Endothelial cell of umbilical vein (primary cell): Measurements from ENCODE around the gene SLC51B. TPM values are rescaled to one million over a fixed set of nuclear protein-coding genes. Genes with fewer than 3 reads are reported as not detected.
"Not testable (repeated sequence)": the region's sequence is repeated elsewhere in the genome, so short reads cannot be mapped to it uniquely, and the experiment has no call there.

Source experiments
- BruUV-seq: library from RNA; stranded (reverse); fragments of 400-500 nt; replicated peaks from 2 replicates; lab custom pipeline; 2021; lab: Mats Ljungman, UMichigan
- CTCF ChIA-PET: fragments of 300-600, 350-600 bp; sonication (Branson Sonifier 250); formaldehyde crosslinking; loops from one replicate; lab custom pipeline; 2021; ENCODE audit warnings: antibody characterized with exemption, inconsistent platforms; lab: Charles Lee
- POLR2A ChIA-PET: fragments of 300-600, 350-600 bp; sonication (Branson Sonifier 250); formaldehyde crosslinking; loops from one replicate; lab custom pipeline; 2021; ENCODE audit warnings: antibody characterized with exemption, inconsistent platforms; lab: Charles Lee
- DNase-seq: peaks from one replicate; pipeline ENCODE4 v3.0.0-alpha.2; 2011; ENCODE audit warnings: low read depth, low spot score
- FAIRE-seq: peaks from 2 replicates; lab custom pipeline; 2011; peaks lifted over from hg19 to GRCh38; lab: Jason Lieb, UNC
- H2AFZ ChIP-seq: 2 replicates; pipeline ENCODE4 v1.6.0; 2012; ENCODE audit warnings: low read depth, low read length, control low read depth, inconsistent platforms
- H3K27ac ChIP-seq: 2 replicates; pipeline ENCODE4 v1.5.1; 2011; ENCODE audit warnings: low read depth, mild to moderate bottlenecking, control low read depth, low read length, moderate library complexity; ENCODE audit not compliant: insufficient read depth
- H3K27me3 ChIP-seq, 2 experiments: 2 replicates each; pipeline versions ENCODE4 v1.6.0 to v1.6.1; 2011; ENCODE audit warnings: low read length in 2 of 2, mixed read lengths in 1 of 2; ENCODE audit not compliant: control insufficient read depth in 2 of 2, insufficient read depth in 2 of 2
- H3K36me3 ChIP-seq, 2 experiments: 2 replicates in 1 of 2; 3 replicates in 1 of 2; pipeline ENCODE4 v1.5.1; 2011; ENCODE audit warnings: low read length in 2 of 2, mild to moderate bottlenecking in 1 of 2, moderate library complexity in 1 of 2; ENCODE audit not compliant: control insufficient read depth in 2 of 2, insufficient read depth in 2 of 2; ENCODE audit errors: extremely low read depth in 1 of 2
- H3K4me1 ChIP-seq: 3 replicates; pipeline ENCODE4 v1.5.1; 2011; ENCODE audit warnings: mild to moderate bottlenecking, low read length; ENCODE audit not compliant: control insufficient read depth, insufficient read depth; ENCODE audit errors: extremely low read depth
- H3K4me2 ChIP-seq: 2 replicates; pipeline ENCODE4 v1.6.1; 2011; ENCODE audit warnings: low read length, control low read depth, mixed read lengths; ENCODE audit not compliant: insufficient read depth
- H3K4me3 ChIP-seq, 3 experiments: fragments of 200-600 bp in 1 of 3; sonication (generic), shearing (Covaris generic) in 1 of 3; replicated peaks in 1 of 3; 2 replicates each; pipeline ENCODE4 v1.5.1; 2011 to 2016; ENCODE audit warnings: control low read depth in 3 of 3, low read length in 3 of 3, mild to moderate bottlenecking in 2 of 3, inconsistent platforms in 1 of 3, low read depth in 1 of 3, moderate library complexity in 1 of 3; ENCODE audit not compliant: insufficient read depth in 1 of 3
- H3K79me2 ChIP-seq: 2 replicates; pipeline ENCODE4 v1.6.0; 2012; ENCODE audit warnings: low read length, inconsistent platforms; ENCODE audit not compliant: control insufficient read depth, insufficient read depth
- H3K9ac ChIP-seq: replicated peaks from 2 replicates; pipeline ENCODE3; 2011; ENCODE audit warnings: low read length, control low read depth; ENCODE audit not compliant: insufficient read depth; ENCODE audit errors: extremely low read depth
- H3K9me1 ChIP-seq: replicated peaks from 3 replicates; pipeline ENCODE4 v1.6.0; 2011; ENCODE audit warnings: mild to moderate bottlenecking, low read length; ENCODE audit not compliant: control insufficient read depth, insufficient read depth; ENCODE audit errors: extremely low read depth
- H3K9me3 ChIP-seq: replicated peaks from 2 replicates; pipeline ENCODE4 v1.5.1; 2012; ENCODE audit warnings: low read length, inconsistent platforms; ENCODE audit not compliant: control insufficient read depth, insufficient read depth
- H4K20me1 ChIP-seq: replicated peaks from 2 replicates; pipeline ENCODE3; 2011; ENCODE audit warnings: mild to moderate bottlenecking, low read length; ENCODE audit not compliant: control insufficient read depth, insufficient read depth; ENCODE audit errors: extremely low read depth
- CTCF ChIP-seq, 2 donors: IDR thresholded peaks; 1 replicate in 1 of 2; 2 replicates in 1 of 2; pipeline ENCODE4 v1.5.1; 2011; ENCODE audit warnings: low read length in 2 of 2, mild to moderate bottlenecking in 2 of 2, moderate library complexity in 2 of 2, control low read depth in 1 of 2, inconsistent platforms in 1 of 2, low read depth in 1 of 2; ENCODE audit not compliant: insufficient read depth in 1 of 2; ENCODE audit errors: extremely low read depth in 1 of 2
- EZH2 ChIP-seq: IDR thresholded peaks from 2 replicates; pipeline ENCODE4 v1.6.1; 2012; ENCODE audit warnings: borderline replicate concordance, low read depth, mild to moderate bottlenecking, moderate library complexity, low read length, inconsistent platforms; ENCODE audit not compliant: severe bottlenecking
- FOS ChIP-seq: IDR thresholded peaks from 2 replicates; pipeline ENCODE4 v1.6.1; 2011; ENCODE audit warnings: mild to moderate bottlenecking, low read length, moderate library complexity, borderline replicate concordance; ENCODE audit not compliant: insufficient read depth
- GATA2 ChIP-seq: IDR thresholded peaks from 2 replicates; pipeline ENCODE4 v1.7.0; 2011; ENCODE audit warnings: low read depth, mild to moderate bottlenecking, moderate library complexity, mixed read lengths, low read length; ENCODE audit not compliant: insufficient read length, insufficient read depth
- JUN ChIP-seq: IDR thresholded peaks from 2 replicates; pipeline ENCODE4 v1.6.1; 2011; ENCODE audit warnings: borderline replicate concordance, low read depth; ENCODE audit not compliant: insufficient read length, insufficient read depth
- MAX ChIP-seq: IDR thresholded peaks from 2 replicates; pipeline ENCODE4 v1.6.1; 2011; ENCODE audit not compliant: insufficient read depth, insufficient read length
- MYC ChIP-seq: IDR thresholded peaks from one replicate; pipeline ENCODE4 v1.6.1; 2011; ENCODE audit warnings: mild to moderate bottlenecking, low read depth, low read length
- POLR2A ChIP-seq: IDR thresholded peaks from 2 replicates; pipeline ENCODE4 v1.6.1; 2012; ENCODE audit warnings: low read depth, mild to moderate bottlenecking, control low read depth, low read length
- POLR2AphosphoS5 ChIP-seq: IDR thresholded peaks from 2 replicates; pipeline ENCODE4 v1.6.1; 2012; ENCODE audit warnings: low read depth, mild to moderate bottlenecking, control low read depth, low read length, moderate library complexity; ENCODE audit not compliant: insufficient read depth
- dilution Hi-C: fragments of 300-500 bp; cut with MboI; formaldehyde crosslinking; loops from one replicate; pipeline ENCODE4 v1.15.0; 2019; ENCODE audit warnings: low sequenced_read_pairs; ENCODE audit not compliant: extremely low pct_ligation_motif_present
- intact Hi-C: fragments of 100-400 bp; cut with micrococcal nuclease; formaldehyde crosslinking; loops from one replicate; pipeline ENCODE4 v1.10.0; 2022
- polyA plus RNA-seq, 4 experiments: library from polyadenylated mRNA; depleted of rRNA in 3 of 4; stranded (reverse) in 3 of 4; unstranded in 1 of 4; fragments of >200 nt; gene quantifications; 2 replicates each; pipeline versions ENCODE4 v1.2.1 to v1.2.3, GENCODE V29; 2011 to 2012; ENCODE audit warnings: missing spikeins in 1 of 4
- total RNA-seq: library from RNA; stranded (reverse); gene quantifications from 2 replicates; pipeline ENCODE4 v1.2.3, GENCODE V29; 2021

The SLC51B gene
- total and polyA plus RNA-seq, 2 donors (not counting 3 experiments of a cell fraction or from before 2014, with no cell fraction given): not detected

DNA sequence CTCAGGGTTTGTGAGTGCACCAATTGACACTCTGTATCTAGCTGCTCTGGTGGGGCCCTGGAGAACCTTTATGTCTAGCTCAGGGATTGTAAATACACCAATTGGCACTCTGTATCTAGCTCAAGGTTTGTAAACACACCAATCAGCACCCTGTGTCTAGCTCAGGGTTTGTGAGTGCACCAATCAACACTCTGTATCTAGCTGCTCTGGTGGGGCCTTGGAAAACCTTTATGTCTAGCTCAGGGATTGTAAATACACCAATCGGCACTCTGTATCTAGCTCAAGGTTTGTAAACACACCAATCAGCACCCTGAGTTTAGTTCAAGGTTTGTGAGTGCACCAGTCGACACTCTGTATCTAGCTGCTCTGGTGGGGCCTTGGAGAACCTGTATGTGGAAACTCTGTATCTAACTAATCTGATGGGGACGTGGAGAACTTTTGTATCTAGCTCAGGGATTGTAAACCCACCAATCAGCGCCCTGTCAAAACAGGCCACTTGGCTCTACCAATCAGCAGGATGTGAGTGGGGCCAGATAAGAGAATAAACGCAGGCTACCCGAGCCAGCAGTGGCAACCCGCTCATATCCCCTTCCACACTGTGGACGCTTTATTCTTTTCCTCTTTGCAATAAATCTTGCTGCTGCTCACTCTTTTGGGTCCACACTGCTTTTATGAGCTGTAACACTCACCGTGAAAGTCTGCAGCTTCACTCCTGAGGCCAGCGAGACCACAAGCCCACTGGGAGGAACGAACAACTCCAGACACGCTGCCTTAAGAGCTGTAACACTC is 30.6 kb downstream of the SLC51B start:
- dilution Hi-C loops, H4K20me1 ChIP-seq, H3K27ac ChIP-seq, H3K9me3 ChIP-seq, H3K79me2 ChIP-seq, DNase-seq, BruUV-seq, H3K4me2 ChIP-seq, H3K36me3 ChIP-seq, intact Hi-C loops, H3K9me1 ChIP-seq, H3K4me3 ChIP-seq, H3K9ac ChIP-seq, H3K4me1 ChIP-seq, H2AFZ ChIP-seq, POLR2A ChIA-PET, FAIRE-seq: not testable (repeated sequence)
- peaks cover 18 to 20% of the 10 kb centered on the region in 2 experiments for H3K27me3 ChIP-seq
- CTCF ChIA-PET: interaction anchor here (1.1 to 6.0 kb wide), 8 partner anchors 8 to 348 kb away, joined by 3 to 89 read pairs (median 19); partner anchors contain the start of gene RASL12

DNA sequence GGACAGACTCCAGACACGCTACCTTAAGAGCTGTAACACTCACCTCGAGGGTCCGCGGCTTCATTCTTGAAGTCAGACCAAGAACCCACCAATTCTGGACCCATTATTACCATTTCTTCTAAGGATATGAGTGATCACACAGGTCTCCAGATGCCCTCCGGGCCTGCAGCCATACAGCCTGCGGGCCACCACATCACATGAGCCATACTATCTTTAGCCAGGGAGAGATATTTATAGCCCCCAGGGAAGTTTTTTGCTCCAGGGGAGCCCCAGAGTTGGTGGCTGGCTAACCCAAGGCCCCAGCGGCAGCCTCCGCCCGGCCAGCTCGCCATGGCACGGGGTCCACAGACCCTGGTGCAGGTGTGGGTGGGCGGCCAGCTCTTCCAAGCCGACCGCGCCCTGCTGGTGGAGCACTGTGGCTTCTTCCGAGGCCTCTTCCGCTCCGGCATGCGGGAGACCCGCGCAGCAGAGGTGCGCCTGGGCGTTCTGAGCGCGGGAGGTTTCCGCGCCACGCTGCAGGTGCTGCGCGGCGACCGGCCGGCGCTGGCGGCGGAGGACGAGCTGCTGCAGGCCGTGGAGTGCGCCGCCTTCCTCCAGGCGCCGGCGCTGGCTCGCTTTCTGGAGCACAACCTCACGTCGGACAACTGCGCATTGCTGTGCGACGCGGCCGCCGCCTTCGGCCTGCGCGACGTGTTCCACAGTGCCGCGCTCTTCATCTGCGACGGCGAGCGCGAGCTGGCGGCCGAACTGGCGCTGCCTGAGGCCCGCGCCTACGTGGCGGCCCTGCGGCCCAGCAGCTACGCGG is 31.5 kb downstream of the SLC51B start, which contains the start of gene KBTBD13:
Gene KBTBD13, plus strand, starts transcription at position 261 of the 805 bp plus-strand sequence. Its CDS starts 70 bp downstream, at position 331.
- CTCF ChIA-PET: interaction anchor here (1.0 to 6.0 kb wide), 9 partner anchors 9 to 349 kb away, joined by 3 to 89 read pairs (median 14); partner anchors contain the start of gene RASL12
- no peak within 1 kb of the TSS for H3K9ac ChIP-seq
- no peak for TF ChIP-seq MAX
- TF ChIP-seq JUN: no peak
- TF ChIP-seq CTCF (IDR thresholded peaks at IDR 0.05; ENCODE audit: extremely low read depth in 1 of 2, insufficient read depth in 1 of 2, low read depth in 1 of 2, low read length in 2 of 2): no peak
- no peak for TF ChIP-seq MYC
- TF ChIP-seq GATA2: no peak
- no peak for TF ChIP-seq POLR2AphosphoS5
- no peak for TF ChIP-seq EZH2
- no peak for TF ChIP-seq FOS
- no peak for TF ChIP-seq POLR2A
- no peaks in the 10 kb centered on the region for H3K4me1 ChIP-seq
- H3K9me3 ChIP-seq: no peaks in the 10 kb centered on the region
- H3K4me2 ChIP-seq: no peak within 1 kb of the TSS
- no peak within 1 kb of the TSS for H2AFZ ChIP-seq
- POLR2A ChIA-PET: no interaction called here
- no peak within 1 kb of the TSS for H3K27ac ChIP-seq
- peaks cover 24 to 25% of the 10 kb centered on the region in 2 experiments for H3K27me3 ChIP-seq
- no peak for DNase-seq
- no peak for FAIRE-seq
- H3K79me2 ChIP-seq: no peaks in the 10 kb centered on the region
- H4K20me1 ChIP-seq: no peaks in the 10 kb centered on the region
- dilution Hi-C loops (no loop called here), intact Hi-C loops (no loop called here)
- BruUV-seq: no TSS peak
- H3K36me3 ChIP-seq: no peaks in the 10 kb centered on the region
- no peaks in the 10 kb centered on the region for H3K9me1 ChIP-seq
- no peak within 1 kb of the TSS for H3K4me3 ChIP-seq
